ENCODE results near the gene CHST12.

DNA sequence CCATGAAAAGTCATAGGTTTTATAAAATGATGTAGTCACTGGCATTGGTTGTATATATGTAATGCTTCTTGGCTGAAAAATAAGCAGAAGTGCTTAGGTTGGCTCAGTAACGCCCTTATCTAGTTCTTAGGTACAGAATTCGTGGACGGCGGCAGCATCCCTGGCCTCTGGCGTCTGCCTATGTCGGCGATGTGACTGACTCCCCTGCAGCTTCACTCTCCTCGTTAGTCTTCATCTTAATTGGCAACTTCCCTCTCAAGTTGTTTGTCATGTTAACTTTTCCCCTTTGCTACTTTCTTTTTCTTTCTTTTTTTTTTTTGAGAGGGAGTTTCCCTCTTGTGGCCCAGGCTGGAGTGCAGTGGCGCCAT lies 18.5 kb downstream of the CHST12 start:
- TF ChIP-seq CBFB (CRISPR knock-in tag; IDR thresholded peaks at IDR 0.05; ENCODE audit: low read depth) (no peak), ELF4 (CRISPR knock-in tag; IDR thresholded peaks at IDR 0.05; ENCODE audit: low read depth) (no peak), MXD4 (CRISPR knock-in tag; IDR thresholded peaks at IDR 0.05; ENCODE audit: borderline replicate concordance) (no peak), SMAD3 (CRISPR knock-in tag; IDR thresholded peaks at IDR 0.05; ENCODE audit: borderline replicate concordance) (no peak)
- TF ChIP-seq, protein P1, sequence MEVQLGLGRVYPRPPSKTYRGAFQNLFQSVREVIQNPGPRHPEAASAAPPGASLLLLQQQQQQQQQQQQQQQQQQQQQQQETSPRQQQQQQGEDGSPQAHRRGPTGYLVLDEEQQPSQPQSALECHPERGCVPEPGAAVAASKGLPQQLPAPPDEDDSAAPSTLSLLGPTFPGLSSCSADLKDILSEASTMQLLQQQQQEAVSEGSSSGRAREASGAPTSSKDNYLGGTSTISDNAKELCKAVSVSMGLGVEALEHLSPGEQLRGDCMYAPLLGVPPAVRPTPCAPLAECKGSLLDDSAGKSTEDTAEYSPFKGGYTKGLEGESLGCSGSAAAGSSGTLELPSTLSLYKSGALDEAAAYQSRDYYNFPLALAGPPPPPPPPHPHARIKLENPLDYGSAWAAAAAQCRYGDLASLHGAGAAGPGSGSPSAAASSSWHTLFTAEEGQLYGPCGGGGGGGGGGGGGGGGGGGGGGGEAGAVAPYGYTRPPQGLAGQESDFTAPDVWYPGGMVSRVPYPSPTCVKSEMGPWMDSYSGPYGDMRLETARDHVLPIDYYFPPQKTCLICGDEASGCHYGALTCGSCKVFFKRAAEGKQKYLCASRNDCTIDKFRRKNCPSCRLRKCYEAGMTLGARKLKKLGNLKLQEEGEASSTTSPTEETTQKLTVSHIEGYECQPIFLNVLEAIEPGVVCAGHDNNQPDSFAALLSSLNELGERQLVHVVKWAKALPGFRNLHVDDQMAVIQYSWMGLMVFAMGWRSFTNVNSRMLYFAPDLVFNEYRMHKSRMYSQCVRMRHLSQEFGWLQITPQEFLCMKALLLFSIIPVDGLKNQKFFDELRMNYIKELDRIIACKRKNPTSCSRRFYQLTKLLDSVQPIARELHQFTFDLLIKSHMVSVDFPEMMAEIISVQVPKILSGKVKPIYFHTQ (CRISPR knock-in tag; IDR thresholded peaks at IDR 0.05), result no peak
- TF ChIP-seq, protein P2, sequence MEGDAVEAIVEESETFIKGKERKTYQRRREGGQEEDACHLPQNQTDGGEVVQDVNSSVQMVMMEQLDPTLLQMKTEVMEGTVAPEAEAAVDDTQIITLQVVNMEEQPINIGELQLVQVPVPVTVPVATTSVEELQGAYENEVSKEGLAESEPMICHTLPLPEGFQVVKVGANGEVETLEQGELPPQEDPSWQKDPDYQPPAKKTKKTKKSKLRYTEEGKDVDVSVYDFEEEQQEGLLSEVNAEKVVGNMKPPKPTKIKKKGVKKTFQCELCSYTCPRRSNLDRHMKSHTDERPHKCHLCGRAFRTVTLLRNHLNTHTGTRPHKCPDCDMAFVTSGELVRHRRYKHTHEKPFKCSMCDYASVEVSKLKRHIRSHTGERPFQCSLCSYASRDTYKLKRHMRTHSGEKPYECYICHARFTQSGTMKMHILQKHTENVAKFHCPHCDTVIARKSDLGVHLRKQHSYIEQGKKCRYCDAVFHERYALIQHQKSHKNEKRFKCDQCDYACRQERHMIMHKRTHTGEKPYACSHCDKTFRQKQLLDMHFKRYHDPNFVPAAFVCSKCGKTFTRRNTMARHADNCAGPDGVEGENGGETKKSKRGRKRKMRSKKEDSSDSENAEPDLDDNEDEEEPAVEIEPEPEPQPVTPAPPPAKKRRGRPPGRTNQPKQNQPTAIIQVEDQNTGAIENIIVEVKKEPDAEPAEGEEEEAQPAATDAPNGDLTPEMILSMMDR (IDR thresholded peaks at IDR 0.05), result no peak

Measured in WTC11 (cell line).